Dendritic cell treated with granulocyte-macrophage colony-stimulating factor and Interleukin-4, amounts not matched to agents 40 ng/mL and 50 ng/mL, for 4 days (primary cell): Measurements from ENCODE around the gene COMT.

Experiments
- H3K27ac Mint-ChIP-seq: one replicate; pipeline ENCODE4 v1.8.0; 2022; ENCODE audit warnings: mild to moderate bottlenecking, mixed read lengths
- H3K27me3 Mint-ChIP-seq: one replicate; pipeline ENCODE4 v1.8.0; 2022; ENCODE audit warnings: mild to moderate bottlenecking, mixed read lengths
- H3K36me3 Mint-ChIP-seq: one replicate; pipeline ENCODE4 v1.8.0; 2022; ENCODE audit warnings: low read depth, mixed read lengths
- H3K4me1 Mint-ChIP-seq: one replicate; pipeline ENCODE4 v1.8.0; 2022; ENCODE audit warnings: low read depth, mixed read lengths
- H3K4me3 Mint-ChIP-seq: one replicate; pipeline ENCODE4 v1.8.0; 2022; ENCODE audit warnings: mild to moderate bottlenecking, moderate library complexity, mixed read lengths
- H3K9me3 Mint-ChIP-seq: one replicate; pipeline ENCODE4 v1.8.0; 2022; ENCODE audit warnings: mixed read lengths
- intact Hi-C: fragments of 100-400 bp; cut with micrococcal nuclease; formaldehyde crosslinking; loops from one replicate; pipeline ENCODE4 v1.15.0; 2022

The COMT gene

DNA sequence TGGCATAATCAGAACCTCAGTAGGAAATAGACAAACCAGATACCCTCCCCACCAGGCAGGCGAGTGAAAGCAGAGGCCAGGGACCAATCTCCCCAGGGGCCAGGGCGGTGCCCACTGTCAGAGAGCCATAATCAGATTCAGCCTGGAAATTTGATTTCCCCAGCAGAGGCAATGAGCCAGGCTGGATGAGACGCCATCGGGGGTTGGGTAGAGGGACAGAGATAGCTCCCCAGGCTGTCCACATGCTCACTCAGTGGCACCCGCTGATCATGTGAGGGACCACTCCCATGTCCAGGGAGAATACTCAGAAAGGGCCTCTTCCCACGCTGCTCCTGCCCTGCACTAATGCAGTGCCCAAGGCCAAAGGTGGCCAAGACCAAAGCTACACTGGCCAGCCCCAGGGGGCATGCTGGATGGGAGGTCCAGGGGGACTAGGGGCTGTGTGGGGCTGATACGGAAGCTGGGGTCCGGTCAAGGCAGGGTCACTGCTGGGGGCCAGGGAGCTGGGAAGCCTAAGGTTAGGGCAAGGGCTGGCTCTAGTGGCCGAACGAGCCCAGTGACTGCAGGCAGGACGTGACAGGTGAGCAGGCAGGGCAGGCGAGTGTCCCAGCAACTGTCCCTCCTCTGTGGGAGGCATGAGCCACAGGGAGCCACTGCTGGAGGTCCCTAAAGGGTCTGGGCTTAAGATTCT is 55.3 kb downstream of the COMT start:
- H3K27ac Mint-ChIP-seq: no peak overlapping the region
- no peak overlapping the region for H3K4me3 Mint-ChIP-seq
- H3K36me3 Mint-ChIP-seq: no peaks in the 10 kb centered on the region
- H3K4me1 Mint-ChIP-seq: peaks cover 6% of the 10 kb centered on the region
- intact Hi-C loops: no loop called here
- peaks cover 29% of the 10 kb centered on the region for H3K27me3 Mint-ChIP-seq
- no peaks in the 10 kb centered on the region for H3K9me3 Mint-ChIP-seq

DNA sequence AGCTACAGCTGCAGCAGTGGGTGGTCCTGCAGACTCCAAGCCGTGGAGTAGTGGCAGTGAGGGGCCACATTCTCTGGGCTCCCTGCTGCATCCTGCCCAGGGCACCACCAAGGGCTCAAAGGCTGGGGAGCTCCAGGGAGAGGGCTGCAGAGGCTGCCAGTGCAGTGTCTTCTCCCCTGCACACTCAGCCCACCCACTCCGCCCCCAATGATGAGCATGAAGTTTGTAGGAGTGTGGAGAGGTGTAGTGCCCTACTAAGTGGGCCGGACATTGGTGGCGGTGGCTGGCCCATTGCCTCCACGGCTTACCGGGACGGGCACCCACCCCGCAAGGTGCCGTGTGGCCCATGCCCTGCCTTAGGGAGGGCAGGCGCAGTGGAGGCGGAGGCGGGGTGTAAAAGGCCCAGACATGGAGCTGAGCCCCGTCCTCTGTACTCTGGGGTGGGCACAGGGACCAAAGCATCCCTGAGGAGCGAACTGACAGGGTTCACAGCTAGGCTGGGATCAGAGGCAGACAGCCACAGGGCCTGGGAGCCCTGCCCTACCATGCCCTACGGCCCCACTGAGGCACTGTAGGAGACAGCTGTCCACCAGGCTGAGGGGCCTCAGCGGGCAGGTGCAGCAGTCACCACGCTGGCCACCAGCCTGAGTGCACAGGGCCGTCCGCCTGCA is 56.1 kb downstream of the COMT start:
- no peaks in the 10 kb centered on the region for H3K36me3 Mint-ChIP-seq
- H3K4me1 Mint-ChIP-seq: peaks cover 6% of the 10 kb centered on the region
- peaks cover 34% of the 10 kb centered on the region for H3K27me3 Mint-ChIP-seq
- H3K9me3 Mint-ChIP-seq: peaks cover 1% of the 10 kb centered on the region
- intact Hi-C loops: no loop called here
- no peak overlapping the region for H3K4me3 Mint-ChIP-seq
- H3K27ac Mint-ChIP-seq: no peak overlapping the region

DNA sequence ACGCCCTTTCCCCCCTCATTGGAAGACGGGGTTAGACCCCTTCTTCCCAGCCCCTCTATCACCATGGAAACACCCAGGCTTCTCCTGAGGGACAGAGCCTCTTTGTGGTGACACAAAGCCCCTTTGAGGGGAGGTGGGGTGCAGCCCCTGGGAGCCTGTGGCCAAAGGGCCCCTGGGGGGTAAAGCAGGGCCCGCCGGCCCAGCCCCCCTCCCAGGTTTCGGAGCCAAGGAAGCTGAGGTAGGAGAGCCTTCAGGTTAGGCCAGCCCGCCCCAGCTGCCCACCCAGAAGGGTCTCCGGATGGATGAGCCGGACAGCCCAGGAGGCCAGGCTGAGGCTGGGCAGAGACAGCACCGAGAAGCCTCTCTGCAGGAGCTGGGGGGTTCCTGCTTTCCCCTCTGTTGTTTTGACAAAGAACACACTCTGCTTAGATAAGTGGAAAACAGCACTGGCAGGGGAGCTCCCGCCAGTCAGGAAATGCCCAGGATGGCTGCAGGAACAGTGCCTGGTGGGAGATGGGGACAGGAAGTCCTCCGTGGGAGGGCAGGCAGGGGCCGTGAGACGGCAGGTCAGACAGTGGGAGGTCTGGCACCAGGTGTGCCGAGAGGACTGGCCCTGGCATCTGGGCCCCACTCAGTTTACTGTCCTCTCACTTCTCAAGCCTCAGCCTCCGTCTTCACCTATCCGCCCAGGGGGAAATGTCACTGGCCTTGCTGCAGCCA is 56.8 kb downstream of the COMT start:
- intact Hi-C loops: no loop called here
- Mint-ChIP-seq H3K4me1 (peaks cover 6% of the 10 kb centered on the region), H3K9me3 (peaks cover 8% of the 10 kb centered on the region), H3K27ac (no peak overlapping the region), H3K36me3 (no peaks in the 10 kb centered on the region), H3K27me3 (peaks cover 34% of the 10 kb centered on the region), H3K4me3 (no peak overlapping the region)

DNA sequence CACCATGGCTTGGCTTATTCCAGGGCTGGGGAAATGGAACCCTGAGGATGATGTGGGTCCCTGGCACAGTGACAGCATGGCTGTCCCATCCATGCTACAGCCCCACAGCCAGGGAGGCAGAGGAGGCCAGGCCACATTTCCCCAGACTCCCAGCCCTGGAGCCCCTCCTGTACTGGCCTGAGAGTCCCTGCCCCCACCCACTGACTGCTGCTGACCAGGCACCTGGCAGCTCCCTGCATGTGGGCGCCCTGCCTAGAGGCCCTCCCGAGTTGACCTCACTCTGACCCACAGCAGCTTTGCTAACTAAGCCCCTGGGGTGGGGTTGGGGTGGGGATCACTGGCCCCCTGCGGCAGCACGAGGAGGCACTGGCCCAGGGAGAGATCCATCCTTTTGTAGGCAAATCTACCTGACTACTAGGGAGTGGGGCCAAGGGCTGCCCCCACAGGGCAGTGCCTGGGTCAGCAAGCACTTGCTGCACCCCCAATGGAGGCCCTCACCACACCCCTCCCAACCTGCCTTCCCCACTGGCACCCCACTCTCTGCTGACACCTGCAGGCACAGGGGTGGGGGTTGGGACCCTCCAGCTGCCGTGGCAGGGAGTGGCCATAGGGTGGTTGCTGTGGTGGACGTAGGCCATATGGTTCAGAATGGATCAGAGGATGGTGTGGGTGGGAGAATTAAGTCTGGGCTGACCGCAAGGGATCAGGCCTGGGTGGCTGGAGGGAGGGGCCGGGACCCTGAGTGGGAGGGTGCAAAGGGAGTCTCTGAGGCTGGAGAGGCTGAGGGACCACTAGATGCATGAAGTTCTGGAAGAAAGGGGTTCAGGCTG is 57.6 kb downstream of the COMT start:
- peaks cover 6% of the 10 kb centered on the region for H3K4me1 Mint-ChIP-seq

DNA sequence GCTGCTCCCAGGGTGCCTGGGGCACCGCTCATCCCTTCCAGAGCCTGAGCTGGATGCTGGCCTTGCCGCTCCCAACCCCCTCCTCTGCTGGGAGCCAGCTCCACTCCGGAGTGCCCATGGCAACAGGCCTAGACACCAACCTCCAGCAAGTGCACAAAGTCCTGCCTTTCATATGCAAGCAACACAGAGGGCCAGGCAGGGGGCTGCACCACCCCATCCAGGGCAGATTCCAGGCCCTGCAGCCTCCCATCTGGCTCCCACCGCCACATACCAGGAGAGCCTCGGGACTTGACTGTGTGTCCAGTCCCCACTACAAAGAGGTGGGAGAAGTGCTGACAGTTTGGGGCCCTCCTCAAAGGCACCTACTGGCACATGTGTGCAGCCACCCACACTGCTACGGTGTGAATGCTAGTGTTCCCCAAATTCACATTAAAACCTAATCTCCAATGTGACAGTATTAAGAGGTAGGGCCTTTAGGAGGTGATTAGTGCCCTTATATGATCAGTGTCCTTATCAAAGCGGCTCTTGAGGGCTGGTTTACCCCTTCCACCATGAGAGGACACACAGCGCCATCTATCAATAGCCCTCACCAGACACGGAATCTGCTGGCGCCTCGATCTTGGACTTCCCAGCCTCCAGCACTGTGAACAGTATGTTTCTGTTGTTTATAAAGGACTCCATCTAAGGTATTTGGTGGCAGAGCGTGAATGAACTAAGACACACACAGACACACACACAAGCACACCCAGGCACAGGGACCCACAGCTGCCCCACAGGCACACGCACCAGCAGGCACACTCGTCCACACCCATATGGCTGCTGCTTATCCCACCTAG is 58.9 kb downstream of the COMT start:
- peaks cover 23% of the 10 kb centered on the region for H3K9me3 Mint-ChIP-seq
- intact Hi-C loops: no loop called here
- H3K27me3 Mint-ChIP-seq: peaks cover 37% of the 10 kb centered on the region
- H3K27ac Mint-ChIP-seq: no peak overlapping the region
- peaks cover 6% of the 10 kb centered on the region for H3K4me1 Mint-ChIP-seq
- H3K36me3 Mint-ChIP-seq: no peaks in the 10 kb centered on the region
- no peak overlapping the region for H3K4me3 Mint-ChIP-seq

More for the DNA sequence above, 57.6 kb downstream of the COMT start:
- H3K27me3 Mint-ChIP-seq: peaks cover 34% of the 10 kb centered on the region
- peaks cover 16% of the 10 kb centered on the region for H3K9me3 Mint-ChIP-seq
- H3K27ac Mint-ChIP-seq: no peak overlapping the region
- H3K4me3 Mint-ChIP-seq: no peak overlapping the region
- intact Hi-C loops: no loop called here
- H3K36me3 Mint-ChIP-seq: no peaks in the 10 kb centered on the region

DNA sequence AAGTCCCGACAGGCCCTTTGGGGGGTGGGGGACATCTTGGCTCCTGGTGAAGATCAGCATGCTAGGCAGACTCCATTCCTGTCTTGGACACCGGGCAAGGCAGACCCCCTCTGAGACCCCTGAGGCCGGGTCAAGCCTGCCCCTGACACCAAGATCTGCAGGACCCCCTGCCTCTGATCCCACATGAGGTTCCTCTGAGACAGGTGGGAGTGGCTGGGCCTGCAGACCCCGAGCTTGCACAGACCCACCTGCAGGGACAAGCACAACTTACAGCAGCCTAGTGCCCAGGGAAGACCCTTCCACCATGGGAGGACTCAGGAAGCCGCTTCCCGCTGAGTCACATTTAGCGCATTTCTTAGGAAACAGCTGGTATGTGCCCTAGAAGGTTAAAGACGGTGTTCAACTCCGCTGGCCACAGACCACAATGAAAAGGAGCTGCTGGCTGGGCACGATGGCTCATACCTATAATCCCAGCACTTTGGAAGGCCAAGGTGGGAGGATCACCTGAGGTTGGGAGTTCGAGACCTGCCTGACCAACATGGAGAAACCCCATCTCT is 59.6 kb downstream of the COMT start:
- H3K4me1 Mint-ChIP-seq: peaks cover 6% of the 10 kb centered on the region

DNA sequence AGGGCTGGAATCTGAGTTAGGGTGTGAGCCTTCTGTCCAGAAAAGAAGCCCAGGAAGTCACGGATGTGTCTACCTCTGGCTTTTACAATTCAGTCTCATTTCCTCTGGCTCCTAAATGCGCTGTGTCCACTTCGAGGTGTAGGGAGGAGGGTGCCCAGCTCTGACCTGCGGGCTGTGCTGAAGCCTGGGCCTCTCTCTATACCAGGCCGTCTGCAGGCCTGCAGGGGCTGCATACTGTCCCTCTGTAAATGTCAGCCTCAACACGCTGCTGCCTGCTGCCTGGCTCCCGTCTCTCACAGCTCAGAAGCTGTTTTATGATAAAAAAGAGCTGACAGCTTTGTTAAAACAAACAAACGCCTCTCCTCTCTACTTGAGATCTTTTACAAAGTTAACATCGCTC is 60.6 kb downstream of the COMT start:
- no peaks in the 10 kb centered on the region for H3K36me3 Mint-ChIP-seq
- peaks cover 6% of the 10 kb centered on the region for H3K4me1 Mint-ChIP-seq
- intact Hi-C loops: no loop called here
- H3K9me3 Mint-ChIP-seq: peaks cover 23% of the 10 kb centered on the region
- peaks cover 32% of the 10 kb centered on the region for H3K27me3 Mint-ChIP-seq
- H3K4me3 Mint-ChIP-seq: no peak overlapping the region
- no peak overlapping the region for H3K27ac Mint-ChIP-seq

More for the DNA sequence above, 59.6 kb downstream of the COMT start:
- no peak overlapping the region for H3K4me3 Mint-ChIP-seq
- no peaks in the 10 kb centered on the region for H3K36me3 Mint-ChIP-seq
- peaks cover 23% of the 10 kb centered on the region for H3K9me3 Mint-ChIP-seq
- H3K27ac Mint-ChIP-seq: no peak overlapping the region
- peaks cover 37% of the 10 kb centered on the region for H3K27me3 Mint-ChIP-seq
- intact Hi-C loops: no loop called here

DNA sequence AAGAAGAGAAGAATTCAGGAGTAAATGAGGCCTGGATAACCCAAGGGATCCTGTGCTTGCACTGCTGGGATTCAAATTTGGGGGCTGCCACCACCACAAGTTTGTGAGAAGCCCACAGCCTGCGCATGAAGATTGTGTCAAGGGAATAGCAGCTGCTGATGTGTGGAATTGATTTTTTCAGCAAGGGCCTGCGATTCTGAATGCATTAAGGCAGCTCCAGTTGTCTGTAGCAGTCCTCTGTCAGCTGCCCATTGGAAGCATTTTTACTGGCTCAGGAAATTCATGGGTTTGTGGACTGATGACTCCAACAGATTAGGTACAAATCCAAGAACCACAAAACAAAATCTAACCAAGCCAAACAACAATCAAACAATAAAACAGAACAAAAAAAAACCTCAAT is 61.1 kb downstream of the COMT start:
- Mint-ChIP-seq H3K4me1 (peaks cover 6% of the 10 kb centered on the region), H3K27ac (no peak overlapping the region), H3K36me3 (no peaks in the 10 kb centered on the region), H3K9me3 (peaks cover 23% of the 10 kb centered on the region), H3K4me3 (no peak overlapping the region), H3K27me3 (peaks cover 30% of the 10 kb centered on the region)
- intact Hi-C loops: no loop called here

DNA sequence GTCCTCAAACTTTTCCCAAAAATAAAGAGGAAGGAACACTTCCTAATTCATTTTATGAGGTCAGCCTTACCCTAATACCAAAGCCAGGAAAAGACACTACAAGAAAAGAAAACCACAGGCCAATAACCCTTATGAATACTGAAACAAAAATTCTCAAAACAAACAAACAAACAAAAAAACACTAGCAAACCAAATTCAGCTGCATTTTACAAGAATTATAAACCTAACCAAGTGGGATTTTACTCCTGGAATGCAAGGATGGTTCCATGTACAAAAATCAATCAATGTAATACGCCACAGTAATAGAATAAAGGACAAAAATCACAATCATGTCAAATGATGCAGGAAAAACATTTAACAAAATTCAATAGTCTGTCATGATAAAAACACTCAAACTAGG is 61.7 kb downstream of the COMT start:
- peaks cover 23% of the 10 kb centered on the region for H3K9me3 Mint-ChIP-seq
- no peak overlapping the region for H3K4me3 Mint-ChIP-seq
- peaks cover 6% of the 10 kb centered on the region for H3K4me1 Mint-ChIP-seq
- no peak overlapping the region for H3K27ac Mint-ChIP-seq
- intact Hi-C loops: no loop called here
- peaks cover 30% of the 10 kb centered on the region for H3K27me3 Mint-ChIP-seq
- no peaks in the 10 kb centered on the region for H3K36me3 Mint-ChIP-seq

DNA sequence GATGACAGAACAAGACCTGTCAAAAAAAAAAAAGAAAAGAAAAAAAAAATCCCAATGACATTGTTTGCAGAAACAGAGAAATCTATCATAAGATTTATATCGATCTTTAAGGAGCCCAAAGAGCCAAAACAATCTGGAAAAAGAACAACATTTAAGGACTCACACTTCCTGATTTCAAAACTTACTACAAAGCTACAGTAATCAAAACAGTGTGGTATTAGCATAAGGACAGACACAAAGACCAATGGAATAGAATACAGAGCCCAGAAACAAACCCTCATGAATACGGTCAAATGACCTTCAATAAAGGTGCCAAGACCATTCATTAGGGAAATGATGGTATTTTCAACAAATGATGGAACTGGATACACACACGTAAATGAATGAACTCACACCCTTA is 62.9 kb downstream of the COMT start:
- H3K4me3 Mint-ChIP-seq: no peak overlapping the region
- peaks cover 6% of the 10 kb centered on the region for H3K4me1 Mint-ChIP-seq
- no peak overlapping the region for H3K27ac Mint-ChIP-seq
- H3K9me3 Mint-ChIP-seq: peaks cover 23% of the 10 kb centered on the region
- no peaks in the 10 kb centered on the region for H3K36me3 Mint-ChIP-seq
- intact Hi-C loops: no loop called here
- H3K27me3 Mint-ChIP-seq: peaks cover 30% of the 10 kb centered on the region

DNA sequence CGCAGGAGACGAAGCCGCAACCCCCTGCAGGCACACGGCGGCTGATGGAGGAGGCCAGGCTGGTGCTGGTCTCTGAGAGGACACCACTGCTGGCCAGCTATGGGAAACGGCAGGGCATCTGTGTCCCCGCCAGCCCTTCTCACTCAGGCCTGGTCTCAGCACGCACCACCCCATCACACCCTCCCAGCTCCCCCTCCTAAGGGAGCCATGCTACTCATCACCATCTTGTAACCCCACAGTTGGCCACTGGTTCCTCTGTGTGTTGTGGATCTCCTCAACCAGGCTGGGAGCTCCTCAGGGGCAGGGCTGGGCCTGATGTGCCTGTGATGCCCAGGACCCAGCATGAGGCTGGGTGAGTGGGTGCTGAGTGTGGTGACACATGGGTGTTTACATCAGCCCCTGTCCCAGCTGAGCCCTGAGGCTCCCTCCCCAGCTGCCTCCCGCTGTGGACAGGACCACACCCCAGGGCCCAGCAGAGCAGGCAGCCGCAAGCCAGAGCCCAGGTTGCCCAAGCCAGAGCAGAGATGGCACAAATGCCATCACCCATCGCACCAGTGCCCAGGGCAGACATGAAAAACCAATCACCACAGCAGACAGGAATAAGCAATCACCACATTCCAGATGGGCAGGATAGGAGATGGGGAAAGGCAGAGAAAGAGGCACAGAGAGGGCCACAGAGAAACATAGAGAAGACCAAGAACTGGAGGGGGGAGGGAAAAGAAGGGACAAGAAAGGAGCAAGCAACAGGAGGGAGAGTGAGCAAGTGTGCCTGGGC is 66.8 kb downstream of the COMT start:
- intact Hi-C loops: no loop called here
- H3K4me1 Mint-ChIP-seq: peaks cover 5% of the 10 kb centered on the region

DNA sequence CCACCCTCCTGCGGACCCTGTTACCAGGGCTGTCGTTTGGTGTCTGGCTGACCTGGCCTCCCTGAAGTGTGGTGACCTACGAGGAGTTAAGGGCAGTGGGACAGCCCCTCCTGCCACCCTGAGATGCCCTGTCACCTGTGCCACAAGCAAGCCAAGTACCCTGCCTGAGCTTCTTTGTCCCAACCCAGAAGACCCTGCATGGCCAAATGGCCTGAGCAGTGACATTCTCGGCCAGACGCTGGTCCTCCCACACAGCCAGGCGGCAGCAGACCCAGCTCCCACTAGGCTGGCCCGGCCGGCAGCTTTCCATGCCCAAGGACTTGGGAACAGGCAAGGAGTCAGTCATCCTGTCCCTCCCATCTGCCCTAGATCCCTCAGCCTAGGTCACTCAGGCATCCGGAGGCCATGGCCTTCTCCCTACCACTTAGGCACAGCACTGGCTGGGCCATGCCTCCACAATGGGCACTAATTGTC is 67.5 kb downstream of the COMT start:
- H3K36me3 Mint-ChIP-seq: no peaks in the 10 kb centered on the region
- no peak overlapping the region for H3K27ac Mint-ChIP-seq
- peaks cover 14% of the 10 kb centered on the region for H3K27me3 Mint-ChIP-seq
- intact Hi-C loops: no loop called here
- H3K9me3 Mint-ChIP-seq: peaks cover 8% of the 10 kb centered on the region
- H3K4me1 Mint-ChIP-seq: peaks cover 5% of the 10 kb centered on the region
- no peak overlapping the region for H3K4me3 Mint-ChIP-seq

More for the DNA sequence above, 66.8 kb downstream of the COMT start:
- Mint-ChIP-seq H3K4me3 (no peak overlapping the region), H3K36me3 (no peaks in the 10 kb centered on the region), H3K27ac (no peak overlapping the region), H3K27me3 (peaks cover 9% of the 10 kb centered on the region), H3K9me3 (peaks cover 15% of the 10 kb centered on the region)
